Body of pancreas (tissue), 4 donors: ENCODE measurements around the gene CHMP4B.

Experiments
- CTCF ChIP-seq, 7 experiments: fragments of 450-650 bp in 4 of 7; fragments of 200-600 bp in 3 of 7; sonication (generic) in 3 of 7; IDR thresholded peaks; one replicate each; pipeline ENCODE4 v1.5.1; 2016 to 2019; ENCODE audit warnings: antibody characterized with exemption in 7 of 7
- POLR2A ChIP-seq, 3 donors: fragments of 450-650 bp; IDR thresholded peaks; one replicate each; pipeline ENCODE4 v1.6.1; 2016; ENCODE audit warnings: antibody characterized with exemption in 3 of 3, mild to moderate bottlenecking in 2 of 3

GRCh38 chr20:33828326-33828844 is 17.2 kb downstream of the CHMP4B start:
- no peak for TF ChIP-seq CTCF (IDR thresholded peaks at IDR 0.05)
- TF ChIP-seq POLR2A (IDR thresholded peaks at IDR 0.05): no peak
